Omental fat pad (tissue), 4 donors: ENCODE results near the gene SLF2. TPM values are rescaled to one million over a fixed set of nuclear protein-coding genes. Genes with fewer than 3 reads are reported as not detected.

Experiments used
- ATAC-seq: fragments of 150-250 bp; one replicate; pipeline ENCODE4 v1.9.1; 2016; ENCODE audit warnings: mild to moderate bottlenecking, moderate library complexity; ENCODE audit not compliant: low FRiP score
- DNase-seq: peaks from one replicate; pipeline ENCODE4 v3.0.0-alpha.2; 2019; ENCODE audit warnings: low spot score
- total RNA-seq, 4 donors: library from RNA; depleted of rRNA; stranded (reverse); fragments of >200 nt; gene quantifications; one replicate each; pipeline ENCODE4 v1.1.0, GENCODE V29; 2016
- TF ChIP-seq, protein P1 (sequence below), 3 donors: fragments of 450-650 bp; IDR thresholded peaks; one replicate each; pipeline ENCODE4 v1.5.1; 2016 to 2017; ENCODE audit warnings: antibody characterized with exemption in 3 of 3, mild to moderate bottlenecking in 3 of 3, moderate library complexity in 2 of 3

The SLF2 gene
- total RNA-seq, 4 donors from 2014 or later: 14.9 to 37.8 (median 21.9) TPM

DNA sequence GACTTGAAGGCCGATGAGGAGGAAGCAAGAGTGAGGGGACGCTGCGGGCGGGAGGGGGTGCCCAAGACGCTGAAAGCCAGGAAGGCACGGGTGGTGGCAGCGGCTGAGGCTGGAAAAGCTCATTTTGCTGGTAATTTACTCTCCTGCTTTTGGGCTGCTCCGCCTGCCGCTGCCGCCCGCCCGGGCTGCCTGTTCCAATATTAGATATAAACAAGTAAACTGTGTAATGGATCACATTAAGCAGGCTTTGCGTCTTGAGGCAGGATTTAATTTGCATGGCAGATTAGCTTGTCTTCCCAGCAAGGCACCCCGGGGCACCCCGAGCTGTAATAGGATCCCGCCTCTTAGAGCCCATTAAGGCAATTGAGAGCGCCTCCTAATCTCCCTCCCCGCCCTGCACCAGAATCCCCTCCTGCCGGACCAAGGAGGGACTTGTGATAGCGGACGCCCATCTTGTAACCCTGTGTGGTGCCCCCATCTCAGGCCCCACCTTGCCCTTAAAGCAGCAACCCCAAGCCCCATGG, 46.1 kb upstream of the SLF2 start:
- ATAC-seq (no peak), DNase-seq (no peak)
- TF ChIP-seq, protein P1, sequence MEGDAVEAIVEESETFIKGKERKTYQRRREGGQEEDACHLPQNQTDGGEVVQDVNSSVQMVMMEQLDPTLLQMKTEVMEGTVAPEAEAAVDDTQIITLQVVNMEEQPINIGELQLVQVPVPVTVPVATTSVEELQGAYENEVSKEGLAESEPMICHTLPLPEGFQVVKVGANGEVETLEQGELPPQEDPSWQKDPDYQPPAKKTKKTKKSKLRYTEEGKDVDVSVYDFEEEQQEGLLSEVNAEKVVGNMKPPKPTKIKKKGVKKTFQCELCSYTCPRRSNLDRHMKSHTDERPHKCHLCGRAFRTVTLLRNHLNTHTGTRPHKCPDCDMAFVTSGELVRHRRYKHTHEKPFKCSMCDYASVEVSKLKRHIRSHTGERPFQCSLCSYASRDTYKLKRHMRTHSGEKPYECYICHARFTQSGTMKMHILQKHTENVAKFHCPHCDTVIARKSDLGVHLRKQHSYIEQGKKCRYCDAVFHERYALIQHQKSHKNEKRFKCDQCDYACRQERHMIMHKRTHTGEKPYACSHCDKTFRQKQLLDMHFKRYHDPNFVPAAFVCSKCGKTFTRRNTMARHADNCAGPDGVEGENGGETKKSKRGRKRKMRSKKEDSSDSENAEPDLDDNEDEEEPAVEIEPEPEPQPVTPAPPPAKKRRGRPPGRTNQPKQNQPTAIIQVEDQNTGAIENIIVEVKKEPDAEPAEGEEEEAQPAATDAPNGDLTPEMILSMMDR (IDR thresholded peaks at IDR 0.05): no peak

DNA sequence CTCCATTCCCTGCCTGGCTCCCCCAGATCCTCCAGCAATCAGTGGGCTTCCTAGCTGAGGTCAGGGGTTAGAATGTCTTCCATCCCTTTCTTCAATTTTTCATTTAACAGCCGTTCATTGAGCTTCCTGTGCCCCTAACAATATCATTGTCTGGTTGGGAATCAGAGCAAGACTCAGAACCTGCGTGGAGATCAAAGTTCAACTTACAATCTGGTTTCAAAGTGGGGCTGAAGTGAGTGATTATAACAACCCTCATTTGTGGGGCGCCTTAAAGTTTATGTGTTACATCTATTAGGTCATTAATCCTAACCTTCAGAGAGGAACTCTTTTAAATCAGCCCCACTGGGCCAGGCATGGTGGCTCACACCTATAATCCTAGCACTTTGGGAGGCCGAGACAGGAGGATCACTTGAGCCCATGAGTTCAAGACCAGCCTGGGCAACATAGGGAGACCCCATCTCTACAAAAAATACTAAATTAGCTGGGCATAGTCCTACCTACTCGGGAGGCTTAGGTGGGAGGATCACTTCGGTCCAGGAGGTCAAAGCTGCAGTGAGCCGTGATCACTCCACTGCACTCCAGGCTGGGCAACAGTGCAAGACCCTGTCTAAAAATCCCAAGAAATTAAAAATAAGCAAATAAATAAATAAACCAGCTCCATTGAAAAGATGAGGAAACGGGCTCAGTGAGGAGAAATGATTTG, 45.4 kb upstream of the SLF2 start:
- ATAC-seq (no peak), DNase-seq (no peak)
- TF ChIP-seq, protein P1 (IDR thresholded peaks at IDR 0.05): no peak

DNA sequence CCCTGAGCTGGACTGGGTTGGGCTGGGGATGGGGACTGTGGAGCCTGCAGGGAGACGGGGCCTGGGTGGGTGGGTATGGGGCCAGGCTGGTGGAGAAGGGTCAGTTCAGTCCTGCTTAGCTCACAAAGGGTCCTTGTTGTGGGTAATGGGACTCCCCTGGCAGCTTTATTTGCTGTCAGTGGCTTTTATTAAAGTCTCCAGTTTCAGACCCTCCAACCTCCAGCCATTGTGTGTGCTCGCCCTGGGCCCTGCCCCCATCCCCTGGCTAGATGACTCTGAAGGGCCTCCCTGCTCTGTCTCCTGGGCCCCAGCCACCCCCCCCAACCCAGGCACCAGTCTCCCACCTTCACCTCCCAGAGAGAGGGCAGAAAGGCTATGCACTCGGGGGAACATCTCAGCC, 44.4 kb upstream of the SLF2 start:
- DNase-seq (no peak), ATAC-seq (no peak)
- TF ChIP-seq, protein P1 (IDR thresholded peaks at IDR 0.05): no peak

DNA sequence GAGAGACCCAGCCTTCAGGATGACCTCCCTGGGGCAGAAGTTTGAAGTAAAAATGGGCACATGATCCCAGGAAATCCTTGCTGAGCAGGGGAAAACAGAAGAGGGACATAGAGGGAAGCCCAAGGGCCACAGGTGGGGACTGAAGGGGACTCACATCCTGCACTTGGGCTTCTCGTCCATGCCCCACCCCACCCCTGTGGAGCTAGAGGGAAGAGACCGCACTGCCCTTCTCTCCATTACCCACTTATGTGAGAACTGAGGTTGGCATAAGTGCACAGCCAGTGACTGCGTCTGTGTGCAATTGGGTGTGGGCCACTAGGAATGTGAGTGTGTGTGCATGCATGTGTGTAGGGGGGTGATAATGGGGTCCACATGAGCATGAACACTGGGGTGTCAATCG, 43.4 kb upstream of the SLF2 start:
- TF ChIP-seq, protein P1 (IDR thresholded peaks at IDR 0.05): no peak
- DNase-seq (no peak), ATAC-seq (no peak)

DNA sequence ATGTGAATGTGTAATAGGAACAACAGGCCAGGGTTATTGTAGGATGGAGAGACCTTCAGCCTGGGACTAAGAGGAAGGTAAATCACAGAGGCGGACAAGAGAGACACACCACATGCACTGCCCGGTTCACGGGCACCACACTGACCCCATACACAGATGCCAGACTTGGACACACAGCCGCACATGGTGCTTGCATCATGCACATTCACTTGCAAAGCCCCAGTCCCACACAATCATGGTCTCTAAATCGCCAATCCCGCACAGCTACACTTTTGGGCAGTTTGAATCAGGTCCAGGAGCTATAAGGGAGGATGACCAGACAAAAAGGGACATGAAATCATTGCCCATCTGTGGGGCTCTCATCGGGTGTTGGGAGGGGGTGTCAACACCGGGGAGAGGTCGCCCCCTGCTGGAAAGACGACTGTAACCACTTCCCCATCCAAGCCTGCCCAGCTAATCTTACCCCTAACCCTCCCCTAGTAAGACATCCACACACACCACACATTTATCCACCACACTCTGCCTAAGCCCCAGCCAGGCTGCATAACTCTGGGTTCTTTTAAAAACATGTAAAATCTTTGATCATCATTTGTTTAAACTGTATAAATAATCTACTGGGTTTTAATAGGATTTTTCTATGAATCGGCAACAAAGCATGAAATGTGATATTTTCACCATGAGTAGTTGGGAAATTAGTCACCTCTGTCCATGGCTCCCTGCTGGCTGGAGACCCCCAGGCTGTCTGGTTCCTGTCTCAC, 40.5 kb upstream of the SLF2 start:
- ATAC-seq (no peak), DNase-seq (no peak)
- TF ChIP-seq, protein P1 (IDR thresholded peaks at IDR 0.05): no peak

DNA sequence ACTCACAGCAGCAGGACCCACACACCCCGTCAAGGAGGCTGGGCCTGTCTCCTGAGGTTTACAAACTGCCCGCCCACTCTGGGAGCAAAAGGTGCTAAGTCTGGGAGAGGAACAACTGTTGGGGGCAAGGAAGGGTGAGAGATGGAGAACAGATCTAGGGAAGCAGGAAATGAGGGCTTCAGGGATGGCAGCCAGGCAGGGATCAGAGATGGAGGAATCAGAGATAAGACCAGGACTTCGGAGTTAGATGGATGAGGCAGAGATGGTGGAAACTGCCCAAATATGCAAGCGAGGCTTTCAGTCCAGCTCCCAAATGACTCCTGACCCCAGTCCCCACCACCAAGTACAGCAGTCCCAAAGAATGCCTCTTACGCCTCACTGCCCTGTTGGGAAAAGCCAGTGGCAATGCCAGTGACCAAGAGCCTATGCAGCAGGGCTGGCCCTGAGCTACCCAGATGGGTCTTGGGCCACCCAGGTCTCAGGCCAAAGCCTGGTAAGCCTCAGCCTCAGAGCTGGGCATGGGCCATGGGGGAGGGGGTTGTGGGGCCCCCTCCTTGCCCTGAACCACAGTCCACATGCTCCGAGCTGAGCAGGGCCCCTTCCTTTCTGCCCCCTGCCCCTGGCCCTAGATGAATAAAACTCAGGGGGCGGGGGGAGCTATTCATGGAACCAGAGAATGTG, 39.5 kb upstream of the SLF2 start:
- no peak for DNase-seq
- TF ChIP-seq, protein P1 (IDR thresholded peaks at IDR 0.05): no peak
- ATAC-seq: no peak
